GM12878 (cell line): ENCODE data around the gene SHFL. TPM values are rescaled to one million over a fixed set of nuclear protein-coding genes. Genes with fewer than 3 reads are reported as not detected.

Experiments
- ATAC-seq: fragments of 200-7000 bp; cut with Tn5 transposase; 3 replicates; pipeline ENCODE4 v1.9.1; 2020; ENCODE audit warnings: mild to moderate bottlenecking, moderate library complexity
- BruUV-seq: library from RNA; stranded (reverse); fragments of 400-500 nt; replicated peaks from 2 replicates; lab custom pipeline; 2021; lab: Mats Ljungman, UMichigan
- CTCF ChIA-PET: fragments of 300-600 bp; sonication (Branson Sonifier 250); formaldehyde crosslinking; extraction: SDS; loops from one replicate; lab custom pipeline; 2021; ENCODE audit warnings: inconsistent platforms; lab: Yijun Ruan, JAX
- POLR2A ChIA-PET: fragments of 350-600 bp; formaldehyde crosslinking; extraction: SDS; loops from one replicate; lab custom pipeline; 2021; ENCODE audit warnings: inconsistent platforms; lab: Charles Lee
- RAD21 ChIA-PET: fragments of 300-600 bp; sonication (Branson Sonifier 250); formaldehyde crosslinking; loops from one replicate; lab custom pipeline; 2023; ENCODE audit warnings: antibody characterized with exemption; ENCODE audit not compliant: unreplicated experiment; lab: Charles Lee
- SMC1A ChIA-PET: fragments of 300-600 bp; sonication (Branson Sonifier 250); formaldehyde crosslinking; loops from one replicate; lab custom pipeline; 2023; ENCODE audit not compliant: unreplicated experiment, uncharacterized antibody; lab: Charles Lee
- DNase-seq: peaks from one replicate; pipeline ENCODE4 v3.0.0-alpha.2; 2011; ENCODE audit warnings: low read depth, low spot score
- FAIRE-seq: peaks from 3 replicates; lab custom pipeline; 2011; peaks lifted over from hg19 to GRCh38; lab: Jason Lieb, UNC
- H2AFZ ChIP-seq: 2 replicates; pipeline ENCODE4 v1.6.0; 2011; ENCODE audit warnings: low read depth, low read length, control low read depth; ENCODE audit not compliant: control insufficient read depth
- H3K27ac ChIP-seq: 2 replicates; pipeline ENCODE4 v1.5.1; 2011; ENCODE audit warnings: control low read depth; ENCODE audit not compliant: control insufficient read depth, insufficient read depth
- H3K27me3 ChIP-seq, 2 experiments: replicated peaks in 1 of 2; 2 replicates each; pipeline versions ENCODE4 v1.6.0 to v1.6.1; 2011; ENCODE audit warnings: low read length in 1 of 2; ENCODE audit not compliant: control insufficient read depth in 2 of 2, insufficient read depth in 2 of 2
- H3K36me3 ChIP-seq, 2 experiments: 2 replicates each; pipeline ENCODE4 v1.5.1; 2011; ENCODE audit warnings: low read length in 1 of 2; ENCODE audit not compliant: control insufficient read depth in 2 of 2, insufficient read depth in 2 of 2
- H3K4me1 ChIP-seq: 2 replicates; pipeline ENCODE4 v1.6.1; 2011; ENCODE audit warnings: mild to moderate bottlenecking, low read length, moderate library complexity, mixed read lengths; ENCODE audit not compliant: control insufficient read depth, insufficient read depth
- H3K4me2 ChIP-seq: 2 replicates; pipeline ENCODE4 v1.6.0; 2011; ENCODE audit warnings: control low read depth; ENCODE audit not compliant: control insufficient read depth, insufficient read depth
- H3K4me3 ChIP-seq: fragments of 200-600 bp; sonication (generic); 2 replicates; pipeline ENCODE4 v1.5.1; 2016
- H3K79me2 ChIP-seq: 2 replicates; pipeline ENCODE4 v1.6.0; 2011; ENCODE audit warnings: low read length; ENCODE audit not compliant: control insufficient read depth, insufficient read depth
- H3K9ac ChIP-seq: 2 replicates; pipeline ENCODE4 v1.8.0; 2011; ENCODE audit warnings: low read length, control low read depth, mixed read lengths; ENCODE audit not compliant: control insufficient read depth, insufficient read depth
- H3K9me3 ChIP-seq: replicated peaks from 3 replicates; pipeline ENCODE4 v1.5.1; 2011; ENCODE audit warnings: mild to moderate bottlenecking, low read length; ENCODE audit not compliant: control insufficient read depth, insufficient read depth
- H4K20me1 ChIP-seq: 2 replicates; pipeline ENCODE4 v1.6.0; 2011; ENCODE audit not compliant: control insufficient read depth, insufficient read depth
- BACH1 ChIP-seq: fragments of 450-650 bp; IDR thresholded peaks from 2 replicates; pipeline ENCODE4 v1.6.1; 2017; ENCODE audit warnings: mild to moderate bottlenecking, borderline replicate concordance
- BRCA1 ChIP-seq: IDR thresholded peaks from 2 replicates; pipeline ENCODE4 v1.6.1; 2011; ENCODE audit warnings: low read depth, low read length, improper control_type of control experiment
- EP300 ChIP-seq, 2 experiments: fragments of 150-350 bp in 1 of 2; IDR thresholded peaks; 2 replicates each; pipeline ENCODE4 v1.6.1; 2011 to 2012; ENCODE audit warnings: low read depth in 2 of 2, low read length in 2 of 2, borderline replicate concordance in 1 of 2, improper control_type of control experiment in 1 of 2, inconsistent platforms in 1 of 2; ENCODE audit not compliant: control insufficient read depth in 1 of 2
- FOXK2 ChIP-seq: fragments of 450-650 bp; IDR thresholded peaks from 2 replicates; pipeline ENCODE4 v1.6.1; 2017; ENCODE audit warnings: mild to moderate bottlenecking, moderate library complexity
- GABPA ChIP-seq: IDR thresholded peaks from 2 replicates; pipeline ENCODE4 v1.6.1; 2014; ENCODE audit warnings: antibody characterized with exemption, low read depth, mild to moderate bottlenecking, inconsistent platforms
- MEF2A ChIP-seq: IDR thresholded peaks from 2 replicates; pipeline ENCODE4 v1.6.1; 2011; ENCODE audit warnings: low read depth, mild to moderate bottlenecking, low read length, moderate library complexity; ENCODE audit not compliant: insufficient read depth
- MTA3 ChIP-seq: IDR thresholded peaks from 2 replicates; pipeline ENCODE4 v1.6.1; 2012; ENCODE audit warnings: low read length, inconsistent platforms, borderline replicate concordance
- NFIC ChIP-seq: IDR thresholded peaks from 2 replicates; pipeline ENCODE4 v1.6.1; 2012; ENCODE audit warnings: low read depth, mild to moderate bottlenecking, inconsistent platforms, low read length, moderate library complexity
- PAX8 ChIP-seq: fragments of 450-650 bp; IDR thresholded peaks from 2 replicates; pipeline ENCODE4 v1.6.1; 2017; ENCODE audit warnings: mild to moderate bottlenecking, moderate library complexity
- POLR2A ChIP-seq: IDR thresholded peaks from 2 replicates; pipeline ENCODE4 v1.6.1; 2011; ENCODE audit warnings: low read depth, mild to moderate bottlenecking, low read length
- RAD51 ChIP-seq: fragments of 450-650 bp; IDR thresholded peaks from 2 replicates; pipeline ENCODE4 v1.6.1; 2016; ENCODE audit warnings: moderate library complexity, mild to moderate bottlenecking, inconsistent platforms
- SIX5 ChIP-seq: IDR thresholded peaks from 2 replicates; pipeline ENCODE4 v1.6.1; 2011; ENCODE audit warnings: mild to moderate bottlenecking, low read depth, low read length, moderate library complexity; ENCODE audit not compliant: severe bottlenecking
- SREBF2 ChIP-seq: IDR thresholded peaks from 2 replicates; pipeline ENCODE4 v1.6.1; 2012; ENCODE audit warnings: mild to moderate bottlenecking, low read length
- TCF3 ChIP-seq: IDR thresholded peaks from 2 replicates; pipeline ENCODE4 v1.6.1; 2012; ENCODE audit warnings: low read depth, mild to moderate bottlenecking, low read length, borderline replicate concordance; ENCODE audit not compliant: insufficient read depth
- ZZZ3 ChIP-seq: IDR thresholded peaks from 2 replicates; pipeline ENCODE4 v1.6.1; 2011; ENCODE audit warnings: low read depth; ENCODE audit not compliant: control insufficient read depth, insufficient read length
- WGBS: methylation state at CpG from one replicate; pipeline ENCODE4 v1.1.6; 2016; ENCODE audit warnings: low lambda C conversion rate; ENCODE audit not compliant: insufficient replicate concordance, insufficient coverage; ENCODE audit errors: missing lambda C conversion rate; 5-methylcytosine and 5-hydroxymethylcytosine counted together
- in situ Hi-C: fragments of 300-500 bp; cut with MboI; formaldehyde crosslinking; loops from 9 replicates; pipeline ENCODE4 v1.14.3; 2018; ENCODE audit warnings: mixed read lengths
- intact Hi-C: fragments of 100-400 bp; cut with micrococcal nuclease; formaldehyde crosslinking; loops from one replicate; pipeline ENCODE4 v1.14.2; 2022; ENCODE audit not compliant: unreplicated experiment
- polyA plus RNA-seq, 11 experiments: library from polyadenylated mRNA; depleted of rRNA in 4 of 11; unstranded in 6 of 11; stranded (reverse) in 5 of 11; fragments of >200 nt; fragmentation: Nextera tagmentation in 4 of 11; fragmentation: Illumina TruSeq in 1 of 11; extraction: Ambion mirVana in 4 of 11; extraction: Trizol in 1 of 11; gene quantifications; 1 replicate in 1 of 11; 2 replicates in 10 of 11; pipeline versions ENCODE4 v1.2.1 to v1.2.3, GENCODE V29; 2011 to 2016; ENCODE audit warnings: inconsistent platforms in 2 of 11, missing spikeins in 2 of 11, low read depth in 1 of 11
- total RNA-seq, 4 experiments: library from RNA; depleted of rRNA in 3 of 4; stranded (reverse); fragments of >200 nt in 3 of 4; fragmentation: Illumina TruSeq in 1 of 4; extraction: Trizol in 1 of 4; gene quantifications; 2 replicates each; pipeline versions ENCODE4 v1.2.1 to v1.2.3, GENCODE V29; 2013 to 2021

SHFL gene
- total and polyA plus RNA-seq, 10 of the 15 experiments (the other 5 are each of a cell fraction or from before 2014, with no cell fraction given): 8.0 to 83.8 (median 40.7) TPM

DNA sequence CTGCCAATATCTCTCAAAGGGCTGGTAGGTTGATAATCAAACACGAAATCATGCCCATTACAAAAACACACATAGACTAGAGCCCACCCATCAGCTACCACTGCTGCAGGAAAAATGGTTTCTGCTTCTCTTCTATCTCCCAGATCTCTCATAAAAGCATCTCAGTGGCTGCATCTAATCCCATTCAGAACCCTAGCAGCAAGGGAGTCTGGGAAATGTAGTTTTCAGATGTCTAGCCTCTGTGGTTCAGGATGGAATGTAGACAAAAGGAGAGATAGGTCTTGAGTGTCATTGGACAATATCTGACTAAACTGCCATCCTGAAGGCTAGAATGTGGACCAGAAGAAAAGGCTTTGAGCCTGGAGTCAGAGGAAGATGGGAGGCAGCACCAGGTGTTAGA, 40.7 kb upstream of the SHFL start:
- ChIA-PET POLR2A (no interaction called here), SMC1A (no interaction called here), CTCF (no interaction called here), RAD21 (no interaction called here)
- H3K4me2 ChIP-seq: no peak overlapping the region
- no peaks in the 10 kb centered on the region for H3K27me3 ChIP-seq
- no peaks in the 10 kb centered on the region for H3K4me1 ChIP-seq
- no peak overlapping the region for H2AFZ ChIP-seq
- FAIRE-seq (no peak), DNase-seq (no peak), ATAC-seq (no peak)
- no peaks in the 10 kb centered on the region for H3K9me3 ChIP-seq
- BruUV-seq: no TSS peak
- in situ Hi-C loops (no loop called here), intact Hi-C loops (no loop called here)
- TF ChIP-seq SREBF2: no peak
- no peak for TF ChIP-seq MTA3
- TF ChIP-seq BRCA1: no peak
- peak; percentile 46 for TF ChIP-seq SIX5
- TF ChIP-seq PAX8: no peak
- no peak for TF ChIP-seq BACH1
- no peak for TF ChIP-seq RAD51
- no peak for TF ChIP-seq POLR2A
- H3K9ac ChIP-seq: no peak overlapping the region
- no peaks in the 10 kb centered on the region for H4K20me1 ChIP-seq
- no peak overlapping the region for H3K27ac ChIP-seq
- H3K4me3 ChIP-seq: no peak overlapping the region
- H3K79me2 ChIP-seq: no peaks in the 10 kb centered on the region
- 0% methylated on average over 1 of the region's 1 CpG for WGBS
- no peaks in the 10 kb centered on the region for H3K36me3 ChIP-seq

GRCh38 chr19:10049626-10050025, 36.5 kb upstream of the SHFL start:
- FAIRE-seq (no peak), DNase-seq (no peak), ATAC-seq (no peak)
- Histone ChIP-seq H4K20me1 (no peaks in the 10 kb centered on the region), H3K27me3 (no peaks in the 10 kb centered on the region), H3K4me1 (no peaks in the 10 kb centered on the region), H3K4me3 (no peak overlapping the region), H3K9ac (no peak overlapping the region), H3K4me2 (no peak overlapping the region), H3K36me3 (no peaks in the 10 kb centered on the region), H2AFZ (no peak overlapping the region), H3K9me3 (no peaks in the 10 kb centered on the region), H3K79me2 (no peaks in the 10 kb centered on the region), H3K27ac (no peak overlapping the region)
- 46% methylated on average over 2 of the region's 2 CpGs for WGBS
- BruUV-seq: no TSS peak
- RAD21 ChIA-PET: no interaction called here
- SMC1A ChIA-PET: no interaction called here
- CTCF ChIA-PET: no interaction called here
- intact Hi-C loops (no loop called here), in situ Hi-C loops (no loop called here)
- POLR2A ChIA-PET: no interaction called here
- TF ChIP-seq TCF3 (no peak), EP300 (IDR thresholded peaks at IDR 0.05; ENCODE audit: borderline replicate concordance in 1 of 2, control insufficient read depth in 1 of 2, low read depth in 2 of 2, low read length in 2 of 2) (no peak), FOXK2 (no peak), NFIC (no peak), ZZZ3 (no peak), MEF2A (no peak), GABPA (no peak)
